CMK (cell line): Measurements from ENCODE around the gene HTR4.

Source experiments
- DNase-seq: peaks from one replicate; pipeline ENCODE4 v3.0.0-alpha.2; 2010; ENCODE audit warnings: low read depth

Gene HTR4

GRCh38 chr5:148607406-148607805 lies 46.9 kb downstream of the HTR4 start:
- no peak for DNase-seq

DNA sequence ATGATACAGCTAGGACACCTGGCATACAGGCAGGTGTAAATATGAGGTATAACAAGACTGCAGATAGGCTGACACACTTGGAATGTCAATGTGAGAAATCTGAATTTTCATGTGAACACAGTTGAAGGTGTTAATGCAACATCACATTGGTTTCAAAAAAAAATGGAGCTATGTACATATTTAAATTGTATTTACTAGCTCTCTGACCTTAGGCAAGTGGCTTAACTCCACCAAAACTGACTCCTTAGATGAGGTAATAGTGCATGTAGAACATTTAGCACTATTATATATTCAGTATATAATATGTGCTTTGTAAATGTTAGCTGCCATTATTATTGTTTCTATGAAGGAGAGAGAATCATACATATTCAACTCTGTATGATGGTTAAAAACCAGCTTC lies 48.0 kb downstream of the HTR4 start:
- no peak for DNase-seq

DNA sequence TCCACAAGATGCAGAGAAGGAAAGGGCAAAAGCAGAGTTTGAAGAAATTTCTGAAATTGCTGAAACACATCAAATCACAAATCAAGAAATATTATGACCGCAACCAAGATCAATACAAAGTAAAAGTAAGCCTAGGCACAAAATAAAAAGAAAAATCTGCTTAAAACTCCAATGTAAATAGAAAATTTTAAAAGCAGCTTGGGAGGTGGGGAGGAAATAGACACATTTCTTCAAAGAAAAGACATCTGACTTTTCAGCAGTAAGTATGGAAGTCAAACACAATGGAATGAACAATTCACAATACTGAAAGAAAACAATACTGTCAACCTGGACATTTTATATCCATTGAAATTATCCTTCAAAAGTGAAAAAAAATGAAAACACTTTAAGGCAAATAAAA lies 55.1 kb downstream of the HTR4 start:
- no peak for DNase-seq

- no peak for DNase-seq
Measured at GRCh38 chr5:148595697-148596096, 58.6 kb downstream of the HTR4 start.

DNA sequence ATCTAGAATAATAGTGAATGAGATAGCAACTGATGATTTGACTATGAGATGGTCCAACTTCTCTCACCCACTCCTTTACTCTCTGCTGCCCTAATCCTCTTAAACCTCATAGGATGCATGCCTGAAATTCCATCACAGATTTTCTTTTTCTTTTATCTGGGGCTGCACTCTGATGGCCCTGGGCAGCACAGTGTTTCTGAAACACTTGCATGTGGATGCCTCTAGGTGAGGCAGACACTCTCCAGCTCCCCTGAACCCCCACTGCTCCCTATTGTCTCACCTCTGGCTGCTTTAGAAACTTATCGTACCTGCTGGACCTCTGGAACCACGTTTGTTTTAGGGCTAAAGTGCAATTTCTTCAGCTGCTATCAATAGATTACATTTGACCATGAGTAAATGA lies 67.5 kb downstream of the HTR4 start:
- no peak for DNase-seq

DNA sequence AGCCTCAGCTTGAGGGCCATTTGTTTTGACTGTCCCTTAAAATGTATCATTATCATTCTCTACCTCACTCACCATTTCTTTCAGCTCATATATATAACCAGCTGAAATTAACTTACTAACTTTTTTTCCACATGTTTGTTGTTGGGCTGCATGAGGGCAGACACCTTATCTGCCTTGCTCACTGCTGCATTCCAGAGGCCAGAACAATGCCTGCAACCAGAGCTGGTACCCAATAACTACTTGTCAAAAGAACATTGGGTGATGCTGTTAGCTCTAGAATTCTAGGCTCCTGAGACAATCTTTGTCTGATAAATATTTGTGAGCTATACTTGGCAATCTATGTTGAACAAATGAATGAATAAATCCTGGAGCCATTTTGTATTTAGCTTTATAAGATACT lies 68.3 kb downstream of the HTR4 start:
- DNase-seq = no peak

DNA sequence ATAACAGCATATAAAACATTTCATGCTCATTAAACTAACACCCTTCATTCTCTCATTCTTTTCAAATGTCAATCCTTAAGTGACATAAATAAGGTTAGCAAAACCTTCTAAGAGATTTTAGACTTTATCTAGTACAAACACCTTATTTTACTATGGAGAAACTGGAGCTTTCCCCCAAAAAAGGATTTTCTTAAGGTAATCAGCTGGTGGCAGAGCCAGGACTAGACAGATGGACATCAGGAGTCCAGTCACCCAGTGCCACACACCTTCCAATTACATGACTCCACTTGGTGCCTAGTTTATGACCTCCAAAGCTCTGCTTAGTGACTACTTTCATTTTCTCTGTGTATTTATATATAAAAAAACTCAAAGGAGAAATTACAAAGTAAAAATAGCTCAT lies 70.2 kb downstream of the HTR4 start:
- no peak for DNase-seq

DNA sequence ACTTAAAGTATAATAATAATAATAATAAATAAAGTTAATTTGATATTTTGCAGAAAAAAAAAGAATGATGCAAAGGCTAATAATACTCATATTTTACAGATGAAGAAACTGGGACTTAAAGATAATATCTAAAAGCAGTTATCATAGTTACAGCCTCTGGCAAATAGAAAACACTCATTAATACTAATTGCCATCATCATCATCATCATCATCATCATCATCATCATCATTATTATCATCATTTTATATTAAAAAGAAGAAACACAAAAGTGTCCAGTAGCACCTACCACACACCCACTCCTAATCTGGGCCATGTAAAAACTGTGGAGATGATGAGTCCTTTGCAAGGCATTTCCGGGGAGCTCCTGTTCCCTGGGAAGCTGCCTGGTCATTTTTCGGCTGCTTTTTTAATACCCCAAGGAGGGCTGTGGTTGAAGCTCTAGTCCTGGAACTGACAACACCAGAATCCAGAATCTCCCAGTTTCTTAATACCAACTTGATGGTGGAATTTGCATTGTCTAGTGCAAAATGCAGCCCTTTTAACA lies 70.8 kb downstream of the HTR4 start:
- DNase-seq = no peak

- DNase-seq = no peak
Measured at GRCh38 chr5:148574167-148574566, 80.2 kb downstream of the HTR4 start.

DNA sequence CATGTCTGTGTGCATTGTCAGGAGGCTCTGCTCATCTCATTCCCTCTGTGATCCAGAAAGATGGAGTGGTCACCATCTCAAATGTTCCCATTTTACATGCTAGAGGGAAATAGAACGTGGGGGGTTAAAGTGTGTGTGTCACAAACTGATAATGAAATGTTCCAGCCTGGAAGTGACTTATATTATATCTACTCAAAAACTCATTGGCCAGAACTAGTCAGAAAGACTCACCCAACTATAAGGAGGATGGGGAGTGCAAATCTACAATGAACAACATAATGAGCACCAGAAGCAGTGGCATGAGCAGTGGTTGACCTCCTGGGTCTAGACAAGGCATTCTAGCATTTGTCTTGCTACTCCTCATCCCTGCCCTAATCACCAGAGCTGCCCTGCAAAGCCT lies 81.0 kb downstream of the HTR4 start:
- no peak for DNase-seq

DNA sequence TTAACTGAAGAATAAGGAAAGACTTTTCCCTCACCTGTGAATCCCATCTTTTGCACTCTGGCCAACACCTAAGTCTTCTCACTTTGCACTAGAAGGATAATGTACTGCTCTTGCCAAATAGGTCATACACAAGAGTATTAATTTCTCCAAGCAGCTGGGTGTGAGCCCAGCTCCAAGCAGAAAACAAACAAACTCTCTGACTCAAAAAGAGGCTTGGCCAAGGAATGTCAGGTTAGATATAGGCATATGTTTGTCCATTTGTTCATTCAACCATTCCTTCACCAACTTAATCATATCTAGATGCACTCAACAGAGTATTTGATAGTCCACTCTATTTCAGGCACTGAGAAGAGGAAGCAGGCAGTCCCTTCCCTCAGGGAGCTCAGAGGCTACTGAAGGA lies 84.4 kb downstream of the HTR4 start:
- no peak for DNase-seq

DNA sequence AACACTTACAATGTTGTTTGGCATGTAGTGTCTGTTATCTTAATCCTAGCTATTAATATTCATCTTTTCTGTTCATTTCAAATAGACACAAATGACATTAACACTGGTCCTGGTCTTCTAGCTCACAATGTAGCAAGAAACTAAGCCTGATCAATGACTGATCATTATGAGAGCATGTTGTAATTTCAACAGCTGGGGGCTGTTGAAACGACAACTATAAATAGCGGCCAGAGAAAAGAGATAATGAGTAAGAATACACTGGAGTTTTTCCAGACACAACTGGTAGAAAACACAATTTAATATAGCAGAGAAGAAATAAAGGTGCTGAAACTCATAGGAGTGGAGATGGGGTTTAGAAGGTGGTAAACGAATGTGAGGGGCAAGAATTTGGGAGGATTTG lies 89.2 kb downstream of the HTR4 start:
- DNase-seq = no peak

DNA sequence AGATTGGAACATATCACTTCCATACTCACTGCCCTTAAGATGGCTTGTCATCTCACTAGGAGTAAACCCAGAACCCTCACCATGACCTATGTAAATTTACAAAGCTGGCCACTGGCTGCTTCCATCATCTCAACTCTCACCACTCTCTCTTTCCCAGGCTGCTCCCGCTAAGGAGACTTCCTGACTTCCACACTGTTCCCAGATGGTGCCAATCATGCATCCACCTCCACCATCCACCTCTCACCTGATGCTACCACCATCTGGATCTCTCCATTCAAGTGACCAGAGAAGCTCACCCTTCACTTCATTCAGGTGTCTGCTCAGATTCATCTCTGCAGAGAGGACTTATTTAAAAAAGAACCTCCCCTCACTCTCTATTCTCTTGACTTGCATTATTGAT lies 91.3 kb downstream of the HTR4 start:
- DNase-seq = no peak

GRCh38 chr5:148561801-148562311 lies 92.5 kb downstream of the HTR4 start:
- no peak for DNase-seq

DNA sequence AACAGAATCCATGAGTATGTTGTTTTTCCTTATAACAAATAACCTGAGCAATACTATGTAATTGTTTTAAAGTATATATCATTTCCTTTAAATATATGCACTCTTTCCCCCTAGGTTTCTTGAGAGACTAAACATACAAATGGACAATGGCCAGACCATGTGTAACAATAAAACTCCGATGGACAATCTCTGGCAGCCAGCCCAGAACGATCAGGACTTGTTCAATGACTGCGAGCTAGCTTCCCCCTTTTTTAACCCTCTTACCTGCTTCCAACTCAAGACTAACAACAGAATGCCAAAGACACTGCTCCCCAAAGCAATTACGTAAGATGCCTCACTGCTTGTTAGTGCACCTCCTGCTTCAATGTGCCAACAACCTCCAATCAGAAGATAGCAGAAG lies 94.9 kb downstream of the HTR4 start:
- no peak for DNase-seq

- no peak for DNase-seq
Measured at GRCh38 chr5:148558892-148559291, 95.4 kb downstream of the HTR4 start.

DNA sequence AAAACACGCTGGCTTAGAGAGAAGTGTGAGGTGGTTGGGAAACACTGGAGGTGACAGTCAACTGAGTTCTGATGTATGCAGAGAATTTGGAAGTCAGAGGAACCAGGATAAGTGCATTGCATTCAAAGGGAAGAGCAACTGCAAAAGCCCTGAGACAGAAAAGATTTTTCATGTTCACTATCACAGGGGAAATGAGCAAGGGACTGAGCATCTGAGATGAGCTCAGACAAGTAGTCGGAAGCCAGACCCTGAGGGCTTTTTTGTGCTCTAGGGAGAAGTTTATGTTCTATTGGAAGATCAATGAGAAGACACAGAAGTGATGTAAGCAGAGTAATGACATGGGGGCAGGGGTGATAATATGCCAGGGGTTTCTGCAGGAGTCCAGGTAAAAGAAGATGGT lies 97.5 kb downstream of the HTR4 start:
- no peak for DNase-seq

- no peak for DNase-seq
Measured at GRCh38 chr5:148554621-148555020, 99.7 kb downstream of the HTR4 start.

DNA sequence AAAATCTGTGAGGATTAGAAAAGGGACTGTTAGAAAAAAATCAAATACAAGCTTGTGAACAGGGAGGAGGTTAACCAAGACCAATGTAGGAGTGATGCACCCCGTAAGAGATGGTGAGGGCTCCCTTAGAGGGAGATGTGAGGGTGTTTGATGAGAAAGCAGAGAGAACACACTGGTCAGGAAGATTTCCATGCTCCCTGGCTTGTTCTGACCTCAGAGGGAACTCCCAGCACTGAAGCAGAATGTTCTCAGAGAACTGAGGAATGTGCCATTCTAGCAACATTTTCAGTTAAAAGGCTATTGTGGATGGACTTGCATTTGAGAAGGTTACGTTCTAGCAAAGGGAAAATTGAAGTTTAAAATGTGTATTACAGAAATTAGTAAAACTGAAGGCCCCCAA lies 110.6 kb downstream of the HTR4 start:
- DNase-seq = no peak

- no peak for DNase-seq
Measured at GRCh38 chr5:148542812-148543211, 111.5 kb downstream of the HTR4 start.

DNA sequence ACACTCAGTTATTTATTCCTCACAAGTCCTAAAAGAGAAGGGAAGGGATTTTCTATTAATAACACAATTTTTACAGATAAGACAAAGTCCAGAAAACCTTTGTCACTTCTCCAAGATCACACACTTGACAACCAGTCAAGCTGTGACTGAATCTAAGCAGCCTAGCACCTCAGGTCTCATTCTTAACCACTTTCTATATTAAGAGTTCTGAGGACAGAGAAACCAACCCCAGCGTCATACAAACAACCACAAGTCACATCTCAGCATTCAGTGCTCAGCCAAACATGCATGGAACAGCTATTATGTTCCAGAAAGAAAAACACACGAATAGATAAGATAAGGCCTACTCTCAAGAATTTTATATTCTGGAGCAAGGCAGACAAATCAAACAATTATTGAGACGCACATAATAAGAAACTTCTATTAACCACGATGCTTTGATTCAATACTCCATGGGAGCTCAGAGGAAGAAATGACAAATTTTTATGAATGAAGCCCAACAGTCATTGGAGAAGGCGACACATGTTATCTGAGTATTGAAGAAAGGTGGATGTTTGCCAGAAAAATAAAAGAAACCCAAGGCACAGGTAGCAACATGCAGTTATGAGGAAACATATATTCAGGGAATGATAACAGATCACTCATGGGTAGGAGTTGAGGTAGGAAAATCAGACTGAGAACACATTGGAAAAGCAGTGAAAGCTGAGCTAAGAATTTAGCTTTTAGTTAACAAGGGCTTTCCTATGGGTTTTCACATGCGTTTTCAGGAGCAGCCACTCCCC lies 113.1 kb downstream of the HTR4 start:
- DNase-seq = no peak

- no peak for DNase-seq
Measured at GRCh38 chr5:148540647-148541046, 113.7 kb downstream of the HTR4 start.

DNA sequence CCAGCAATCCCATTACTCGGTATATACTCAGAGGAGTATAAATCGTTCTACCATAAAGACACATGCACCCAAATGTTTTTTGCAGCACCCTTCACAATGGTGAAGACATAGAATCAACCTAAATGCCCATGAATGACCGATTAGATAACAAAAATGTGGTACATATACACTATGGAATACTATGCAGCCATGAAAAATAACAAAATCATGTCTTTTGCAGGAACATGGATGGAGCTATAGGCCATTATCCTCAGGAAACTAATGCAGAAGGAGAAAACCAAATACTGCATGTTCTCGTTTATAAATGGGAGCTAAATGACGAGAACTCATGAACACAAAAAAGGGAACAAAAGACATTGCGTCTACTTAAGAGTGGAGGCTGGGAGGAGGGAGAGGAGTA lies 114.5 kb downstream of the HTR4 start:
- DNase-seq = no peak

- no peak for DNase-seq
Measured at GRCh38 chr5:148535190-148535589, 119.1 kb downstream of the HTR4 start.
